RCC 7860 (cell line): ENCODE measurements around the gene CCM2.

Experiments
- DNase-seq: peaks from one replicate; pipeline ENCODE4 v3.0.0-alpha.2; 2015; ENCODE audit warnings: low spot score
- FAIRE-seq: peaks from 2 replicates; lab custom pipeline; 2012; peaks lifted over from hg19 to GRCh38; lab: Jason Lieb, UNC

CCM2 gene

DNA sequence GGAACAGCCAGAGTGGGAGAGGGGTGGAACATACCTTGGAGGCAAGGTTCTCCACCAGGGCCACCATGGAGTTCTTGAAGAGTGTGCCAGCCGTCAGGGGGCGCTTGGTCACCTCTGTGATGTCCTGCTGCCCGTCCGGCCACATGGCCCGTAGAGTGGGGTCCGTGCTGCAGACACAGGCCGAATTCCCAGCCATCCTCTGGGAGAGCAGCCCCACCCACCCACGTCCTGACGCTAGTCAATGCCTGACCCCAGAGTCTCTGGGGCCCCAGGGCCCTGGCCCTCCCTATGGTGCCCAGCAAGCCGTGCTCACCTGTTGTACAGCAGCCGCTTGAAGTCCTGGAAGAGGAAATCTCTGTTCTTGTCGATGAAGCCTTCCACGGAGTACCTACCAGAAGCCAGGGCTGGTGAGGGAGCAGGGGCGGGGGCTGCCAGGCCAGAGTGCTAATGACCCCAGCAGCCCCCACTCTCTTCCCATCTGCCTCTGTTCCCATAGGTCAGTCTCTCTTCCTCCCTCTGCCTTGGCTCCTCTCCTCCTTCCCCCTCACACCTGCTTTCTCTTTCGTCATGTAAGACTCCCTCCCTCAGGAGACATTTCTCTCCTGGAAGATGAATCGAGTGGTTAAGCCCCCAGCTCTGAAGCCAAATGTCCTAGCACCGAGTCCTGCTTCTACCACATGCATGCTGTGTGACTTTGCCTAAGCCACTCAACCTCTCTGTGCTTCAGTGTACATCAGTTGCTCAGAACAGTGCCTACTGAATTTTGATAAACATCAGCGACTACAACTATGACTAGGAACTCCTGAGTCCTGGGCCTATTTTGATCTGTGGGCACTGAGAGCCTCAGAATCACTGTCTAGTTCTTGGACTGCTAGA, 32.2 kb upstream of the CCM2 start:
- DNase-seq, result no peak
- no peak for FAIRE-seq

DNA sequence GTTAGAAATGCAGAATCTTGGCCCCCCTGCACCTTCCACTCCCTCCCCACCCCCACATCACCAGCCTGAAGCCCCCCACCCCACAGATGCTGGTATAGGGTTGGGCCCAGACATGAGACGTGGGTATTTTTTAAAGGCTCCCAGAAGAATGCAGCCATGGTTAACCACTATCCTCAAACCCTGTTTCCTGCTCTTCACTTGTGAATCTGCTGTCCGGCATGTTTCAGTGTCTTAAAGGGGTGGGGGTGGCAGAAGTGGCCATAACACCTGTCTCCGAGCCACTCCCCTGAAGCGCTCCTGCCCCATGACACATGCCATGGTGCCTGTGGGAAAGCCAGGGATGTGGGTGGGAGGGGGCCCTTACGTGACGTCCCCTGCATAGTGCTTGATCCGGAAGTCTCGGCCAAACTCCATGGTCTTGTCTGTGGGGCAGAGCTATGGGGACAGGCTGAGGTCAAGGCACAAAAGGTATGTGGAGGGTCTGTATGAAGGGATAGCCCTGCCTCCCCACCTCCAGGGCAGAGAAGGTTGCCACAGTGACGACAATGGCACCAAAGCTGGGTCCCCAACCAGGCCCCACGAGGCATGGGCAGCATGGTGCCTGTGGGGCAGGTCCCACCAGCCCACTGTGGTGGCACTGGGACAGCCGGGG, 30.8 kb upstream of the CCM2 start:
- FAIRE-seq (no peak), DNase-seq (no peak)

DNA sequence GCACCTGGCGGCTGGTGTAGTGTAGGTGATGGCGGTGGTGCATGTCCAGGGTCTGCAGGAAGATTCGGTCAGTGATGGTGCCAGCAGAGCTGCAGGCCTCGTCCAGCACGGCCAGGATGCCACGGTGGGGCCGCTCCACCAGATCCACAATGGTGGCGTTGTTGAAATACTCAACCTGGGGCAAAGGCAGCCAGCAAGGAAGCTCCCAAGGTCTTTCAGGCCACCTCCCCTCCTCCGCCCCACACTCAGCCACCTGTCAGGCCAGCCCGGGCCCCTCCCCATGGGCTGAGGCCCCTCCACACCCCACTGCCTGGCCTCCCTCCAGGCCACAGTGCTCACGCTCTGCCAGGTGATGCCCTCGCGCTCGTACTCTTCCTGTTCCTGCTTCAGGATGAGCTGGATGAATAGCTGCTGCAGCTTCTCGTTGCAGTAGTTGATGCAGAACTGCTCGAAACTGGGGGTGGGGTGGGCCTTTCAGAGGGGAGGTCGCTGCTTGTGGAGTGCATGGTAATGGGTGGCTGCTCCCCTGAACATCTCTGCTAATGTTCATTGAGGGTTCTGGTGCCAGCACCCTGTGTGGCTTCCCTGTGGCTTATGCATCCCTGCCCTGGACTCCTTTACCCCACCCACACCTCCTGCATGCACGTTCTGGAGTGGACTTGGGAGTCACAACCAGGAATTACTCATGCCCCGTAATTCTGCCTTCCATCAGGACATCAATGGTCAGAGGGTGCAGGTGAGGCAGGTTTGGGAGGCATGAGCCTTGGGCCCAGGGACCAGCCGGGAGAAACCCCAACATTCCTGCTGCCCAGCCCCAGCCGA, 30.1 kb upstream of the CCM2 start:
- FAIRE-seq (no peak), DNase-seq (no peak)

DNA sequence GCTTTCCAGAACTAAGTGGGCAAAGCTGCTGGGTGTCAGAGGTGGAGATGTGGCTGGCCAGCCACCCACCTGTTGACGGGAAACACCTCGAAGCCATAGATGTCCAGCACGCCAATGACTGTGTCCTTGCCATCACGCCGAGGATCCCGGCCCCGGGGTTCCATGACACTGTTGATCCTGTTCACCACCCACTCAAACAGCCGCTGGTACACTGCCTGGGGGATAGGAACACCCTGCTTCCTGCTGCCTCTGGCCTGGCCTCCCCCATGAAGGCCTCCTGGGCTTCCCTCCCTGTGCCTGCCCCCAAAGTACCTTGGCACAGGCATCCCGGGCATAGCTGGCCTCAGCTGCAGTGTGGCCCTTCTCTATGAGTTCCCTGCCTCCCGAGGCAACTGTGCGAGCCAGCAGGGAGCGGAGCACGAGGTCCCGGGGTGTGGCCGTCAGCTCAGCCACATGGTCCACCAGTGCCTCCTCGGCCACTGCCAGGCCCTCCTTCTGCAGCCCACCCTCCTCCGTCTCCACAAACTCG, 29.4 kb upstream of the CCM2 start:
- DNase-seq, result no peak
- no peak for FAIRE-seq

DNA sequence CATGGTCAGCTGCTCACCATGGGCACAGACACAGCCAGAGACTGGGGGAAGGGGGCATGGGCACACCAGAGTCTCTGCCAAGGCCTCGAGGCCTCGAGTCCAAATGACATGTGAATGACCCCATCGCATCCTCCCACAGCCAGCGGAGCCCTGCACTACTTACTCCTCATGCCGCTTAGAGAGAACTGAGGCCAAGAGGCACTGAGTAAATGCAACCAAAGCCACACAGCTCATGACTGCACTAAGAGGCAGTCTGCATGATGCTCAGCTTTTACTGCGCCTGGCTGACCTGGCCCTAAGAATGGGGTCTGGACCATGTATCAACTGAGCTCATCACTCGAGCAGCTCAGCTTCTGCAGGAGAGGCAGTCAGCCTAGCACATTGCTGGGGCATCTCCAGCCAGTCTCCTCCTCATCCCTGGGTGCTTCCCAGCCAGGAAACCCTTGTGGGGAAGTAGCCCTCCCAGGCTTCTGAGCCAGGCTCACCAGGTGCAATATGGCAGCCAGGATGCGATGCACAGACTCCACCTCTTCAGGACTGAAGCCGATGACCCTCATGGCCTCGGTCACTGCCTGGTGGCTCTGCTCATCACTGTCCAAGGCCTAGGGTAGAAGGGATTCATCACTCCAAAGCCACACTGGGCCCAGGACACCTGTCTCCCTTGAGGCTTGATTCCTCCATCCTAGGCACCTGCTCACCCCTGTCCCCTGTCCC, 28.7 kb upstream of the CCM2 start:
- FAIRE-seq, result no peak
- no peak for DNase-seq

DNA sequence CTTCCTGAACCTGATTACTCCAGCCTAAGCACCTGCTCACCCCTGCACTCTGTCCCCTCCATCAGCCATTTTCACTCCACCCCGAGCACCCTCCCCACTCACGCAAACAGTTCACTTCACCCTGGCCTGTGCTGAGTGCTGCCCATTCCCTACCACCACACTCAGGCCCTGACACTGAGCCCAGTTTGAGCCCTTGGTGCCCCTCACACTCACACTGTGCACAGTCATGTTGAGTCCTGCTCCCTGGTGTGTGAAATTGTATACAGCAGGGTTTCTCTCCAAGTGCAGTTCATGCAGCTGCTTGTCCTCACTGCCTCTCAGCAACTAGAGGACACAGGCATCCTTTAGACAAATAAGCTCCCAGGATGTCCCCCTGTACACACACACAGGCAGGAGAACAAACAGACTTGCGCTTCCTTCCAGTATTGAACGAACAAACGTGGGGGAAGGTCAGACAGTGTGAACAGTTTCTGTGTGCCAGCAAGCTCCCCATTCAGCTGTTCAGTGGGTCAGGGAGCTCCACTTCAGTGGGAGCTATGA, 28.0 kb upstream of the CCM2 start:
- DNase-seq (no peak), FAIRE-seq (no peak)

DNA sequence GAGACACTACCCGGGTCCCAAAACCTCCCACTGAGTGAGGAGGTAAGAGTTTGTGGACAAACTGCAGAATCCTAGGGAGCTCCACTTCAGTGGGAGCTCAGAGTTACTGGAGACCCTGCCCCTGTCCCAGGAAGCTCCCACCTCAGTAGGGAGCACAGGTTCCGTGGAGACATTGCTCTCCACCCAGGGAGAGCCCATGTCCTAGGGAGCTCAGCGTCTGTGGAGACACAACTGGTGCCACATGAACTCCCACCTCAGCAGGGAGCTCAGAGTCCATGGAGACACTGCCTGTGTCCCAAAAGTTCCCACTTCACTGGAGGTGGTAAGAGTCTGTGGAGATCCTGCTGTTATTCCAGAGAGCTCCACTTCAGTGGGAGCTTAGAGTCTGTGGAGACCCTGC, 27.4 kb upstream of the CCM2 start:
- no peak for FAIRE-seq

DNA sequence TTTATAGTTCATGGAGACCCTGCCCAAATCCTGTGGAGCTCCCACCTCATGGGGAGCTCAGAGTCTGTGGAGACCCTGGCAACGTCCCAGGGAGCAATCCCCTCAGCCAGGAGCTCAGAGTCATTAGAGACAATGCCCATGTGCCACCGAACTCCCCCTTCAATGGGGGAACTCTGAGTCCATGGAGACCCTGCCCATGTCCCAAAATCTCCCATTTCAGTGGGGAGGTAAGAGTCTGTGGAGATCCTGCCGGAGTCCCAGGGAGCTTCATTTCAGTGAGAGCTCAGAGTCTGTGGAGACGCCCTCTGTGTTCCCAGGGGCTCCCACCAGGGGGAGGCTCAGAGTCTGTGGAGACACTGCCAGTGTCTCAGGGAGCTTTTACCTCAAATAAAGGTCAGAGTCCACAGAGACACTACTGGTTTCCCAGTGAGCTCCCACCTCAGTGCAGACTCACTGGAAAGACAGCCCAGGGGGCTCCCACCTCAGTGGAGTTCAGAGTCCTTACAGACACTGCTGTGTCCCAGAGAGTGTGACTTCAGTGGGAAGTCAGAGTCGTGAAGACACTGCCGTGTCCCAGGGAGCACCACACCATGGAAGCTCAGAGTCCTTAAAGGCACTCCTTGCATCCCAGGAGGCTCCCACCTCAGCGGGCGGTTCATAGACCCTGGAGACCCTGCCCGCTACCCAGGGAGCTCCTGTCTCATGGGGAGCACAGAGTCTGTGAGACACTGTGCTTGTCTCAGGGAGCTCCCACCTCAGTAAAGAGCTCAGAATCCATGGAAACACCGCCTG, 26.2 kb upstream of the CCM2 start:
- FAIRE-seq (no peak), DNase-seq (no peak)

More for the DNA sequence above, 27.4 kb upstream of the CCM2 start:
- no peak for DNase-seq

DNA sequence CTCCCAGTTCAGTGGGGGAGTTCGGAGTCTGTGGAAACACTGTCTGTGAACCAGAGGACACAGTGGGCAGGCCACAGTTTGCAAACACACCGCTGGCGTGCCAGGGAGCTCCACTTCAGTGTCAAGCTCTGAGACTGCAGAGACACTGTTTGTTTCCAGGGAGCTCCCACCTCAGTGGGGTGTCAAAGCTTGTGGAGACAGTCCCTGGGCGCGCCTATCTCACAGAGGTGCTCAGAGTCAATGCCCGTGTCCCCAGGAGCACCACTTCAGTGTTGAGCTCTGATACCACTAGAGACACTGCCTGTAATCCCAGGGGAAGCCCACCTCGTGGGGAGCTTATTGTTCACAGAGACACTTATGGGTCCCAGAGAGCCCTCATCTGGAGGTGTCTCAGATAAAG, 25.5 kb upstream of the CCM2 start:
- FAIRE-seq, result no peak
- no peak for DNase-seq

DNA sequence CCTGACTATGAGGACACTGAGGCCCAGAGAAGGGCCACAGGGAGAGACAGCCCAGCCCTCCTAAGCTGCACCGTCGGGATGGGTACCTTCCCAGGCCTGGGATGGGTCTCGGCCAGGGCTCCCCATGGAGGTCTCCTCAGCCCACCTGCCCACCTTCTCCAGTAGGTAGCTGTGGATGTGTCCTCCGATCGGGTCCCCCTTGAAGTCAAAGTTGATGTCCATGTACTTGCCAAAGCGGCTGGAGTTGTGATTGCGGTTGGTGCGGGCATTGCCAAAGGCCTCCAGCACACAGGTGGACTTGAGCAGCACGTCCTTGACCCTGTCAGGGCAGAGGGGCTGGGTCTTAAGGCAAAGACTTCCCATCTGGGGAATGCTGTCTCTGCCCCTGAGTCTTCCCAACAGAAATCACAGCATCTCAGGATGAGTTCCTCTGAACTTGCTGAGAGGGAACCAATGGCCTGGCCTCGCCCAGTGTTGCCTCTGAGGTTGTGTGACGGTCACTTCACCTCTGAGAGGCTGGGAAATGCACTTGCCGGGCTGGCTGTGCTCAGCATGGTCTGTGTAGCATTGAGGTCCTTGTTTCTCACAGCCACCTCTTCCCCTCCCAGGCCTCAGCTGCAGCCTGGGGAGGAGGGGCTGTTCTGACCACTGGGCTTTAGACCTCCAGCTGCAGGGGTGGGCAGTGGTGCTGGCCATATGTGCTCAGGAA, 24.5 kb upstream of the CCM2 start:
- FAIRE-seq (no peak), DNase-seq (no peak)

DNA sequence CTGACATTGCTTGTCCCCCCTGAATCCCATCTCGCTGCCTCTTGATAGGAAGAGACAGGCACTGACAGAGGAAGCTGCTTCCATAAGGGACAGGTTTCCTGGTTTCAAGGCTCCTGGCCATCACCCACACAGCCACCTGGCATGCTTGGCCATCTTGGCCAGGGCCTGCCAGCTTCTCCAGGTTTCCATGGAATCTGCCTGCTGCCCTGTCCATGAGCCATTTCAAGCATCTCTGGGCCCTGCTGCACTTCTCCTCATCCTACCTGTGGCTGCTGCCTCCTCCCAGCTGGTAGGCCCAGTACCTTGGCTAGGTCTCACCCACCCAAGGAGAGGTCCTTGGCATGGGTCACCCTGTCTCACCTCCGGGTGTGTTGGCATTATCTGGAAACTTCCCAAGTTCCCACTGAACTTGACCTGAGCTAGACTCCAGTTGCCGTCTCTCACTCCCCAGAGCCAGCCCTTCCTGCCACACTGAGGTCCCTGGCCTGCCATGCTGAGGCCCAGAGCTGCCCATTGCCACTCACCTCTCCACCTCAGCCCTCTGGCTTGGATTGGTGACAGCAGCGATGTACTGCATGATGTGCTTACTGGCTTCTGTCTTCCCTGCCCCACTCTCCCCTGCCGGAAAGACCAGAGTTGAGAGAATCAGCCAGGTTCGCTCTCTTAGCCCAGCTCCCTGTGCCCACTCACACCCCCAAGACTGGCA, 23.8 kb upstream of the CCM2 start:
- no peak for DNase-seq
- FAIRE-seq, result no peak

DNA sequence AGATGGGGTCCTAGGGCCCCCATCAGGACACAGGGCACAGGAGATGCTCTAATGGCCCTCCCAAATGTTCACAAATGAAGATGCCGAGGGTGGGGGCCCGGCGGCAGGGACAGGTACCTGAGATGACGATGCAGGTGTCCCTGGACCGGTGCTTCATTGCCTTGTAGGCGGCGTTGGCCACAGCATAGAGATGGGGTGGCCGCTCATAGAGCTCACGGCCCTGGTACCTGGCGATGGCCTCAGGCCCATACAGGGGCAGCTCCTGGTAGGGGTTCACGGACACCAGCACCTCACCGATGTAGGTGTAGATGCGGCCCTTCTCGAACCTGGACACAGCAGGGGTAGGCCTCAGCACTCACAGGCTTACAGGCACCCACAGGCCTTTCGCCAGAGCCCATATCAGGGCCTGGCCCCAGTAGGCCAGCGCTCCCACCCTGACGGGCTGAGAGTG, 23.2 kb upstream of the CCM2 start:
- no peak for FAIRE-seq
- DNase-seq, result no peak

DNA sequence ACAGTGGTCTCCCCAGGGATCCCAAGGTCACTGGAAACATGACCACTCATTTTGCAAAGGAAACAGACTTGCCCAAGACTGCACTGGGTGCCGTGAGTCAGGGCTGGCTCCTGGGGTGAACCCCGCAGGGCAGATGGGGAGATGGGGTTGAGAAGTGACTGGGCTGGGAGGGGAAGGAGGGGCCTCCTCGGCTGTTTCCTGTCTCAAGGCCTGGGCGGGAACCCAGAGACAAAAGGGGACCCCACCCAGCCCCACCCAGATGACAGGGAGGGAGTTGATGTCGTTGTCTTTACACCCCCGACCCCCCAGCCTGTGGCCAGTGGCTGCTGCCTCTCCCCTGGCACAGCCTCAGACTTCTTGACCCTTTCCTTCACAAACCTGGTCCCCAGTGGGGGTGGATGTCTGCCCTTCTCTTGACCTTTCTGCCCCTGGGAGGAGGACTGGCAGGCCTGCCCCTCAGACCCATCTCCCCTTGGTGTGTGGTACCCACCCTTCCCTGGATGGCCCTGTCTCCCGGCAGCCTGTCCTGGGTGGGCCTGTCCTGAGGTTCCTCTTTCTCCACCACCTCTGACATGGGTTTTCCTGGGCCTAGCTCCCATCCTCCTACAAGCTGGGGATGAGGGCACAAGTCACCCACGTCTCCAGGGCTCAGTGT, 22.6 kb upstream of the CCM2 start:
- FAIRE-seq, result no peak
- no peak for DNase-seq

DNA sequence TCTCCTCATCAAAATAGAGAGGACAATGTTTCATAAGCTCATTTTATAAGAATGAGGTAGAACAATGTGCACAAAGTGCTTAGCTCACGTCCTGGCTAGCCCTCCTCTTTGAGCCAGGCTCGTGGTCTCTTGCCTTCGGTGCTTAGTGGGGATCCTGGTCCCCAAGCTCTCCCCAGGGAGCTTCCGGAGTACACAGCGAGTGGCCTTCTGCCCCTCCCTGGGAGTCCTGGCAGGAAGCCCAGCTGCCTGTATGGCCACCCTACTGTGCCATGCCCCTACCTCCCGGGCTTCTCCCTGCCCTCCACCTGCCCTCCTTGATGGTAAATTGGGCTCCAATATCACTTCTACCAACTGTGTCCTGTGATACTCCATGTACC, 22.1 kb upstream of the CCM2 start:
- DNase-seq (no peak), FAIRE-seq (no peak)

DNA sequence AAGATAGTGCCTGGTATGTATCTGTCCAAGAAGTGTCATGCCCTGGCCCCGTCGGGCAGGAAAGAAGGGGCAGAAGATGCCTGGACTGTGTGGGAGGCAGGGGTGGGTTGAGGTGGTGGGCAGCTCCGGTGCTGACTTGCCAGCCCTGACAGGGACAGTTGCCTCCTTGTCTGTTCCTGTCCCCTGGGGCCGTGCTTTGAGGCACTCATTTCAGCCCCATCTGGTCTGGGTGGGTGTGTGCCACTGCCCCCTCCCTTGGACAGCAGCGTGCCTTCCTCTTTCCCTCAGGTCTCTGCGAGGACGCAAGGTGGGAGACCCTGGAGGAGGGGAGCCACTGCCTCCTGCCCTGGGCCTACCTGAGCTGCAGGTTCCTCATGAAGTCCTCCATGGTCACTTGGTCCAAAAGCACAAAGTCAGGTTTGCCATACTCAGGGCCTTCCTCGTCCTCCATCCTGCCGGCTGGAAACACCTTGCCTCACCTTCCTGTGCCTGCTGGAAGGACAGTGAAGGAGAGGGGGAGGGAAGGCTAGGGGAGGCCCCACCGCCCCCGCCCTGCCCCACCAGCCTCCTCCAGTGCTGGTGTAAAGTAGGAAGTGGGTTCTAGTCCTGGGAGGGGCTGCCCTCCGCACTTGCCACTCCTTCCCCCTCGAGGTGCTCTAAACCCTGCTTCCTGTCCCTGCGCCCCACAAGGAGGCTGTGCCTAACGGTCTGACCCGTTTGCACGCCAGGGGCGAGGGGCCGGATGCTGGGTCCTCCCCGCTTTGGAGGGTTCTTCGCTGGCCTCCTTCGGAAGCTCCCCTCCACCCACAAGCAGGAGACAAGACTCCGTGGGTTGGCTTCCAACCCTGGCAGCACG, 21.3 kb upstream of the CCM2 start, which contains the start of gene MYO1G:
MYO1G (minus strand) TSS at position 505 of the 856 bp plus-strand sequence; CDS start at position 451, 54 bp downstream.
- no peak for DNase-seq
- FAIRE-seq, result no peak

DNA sequence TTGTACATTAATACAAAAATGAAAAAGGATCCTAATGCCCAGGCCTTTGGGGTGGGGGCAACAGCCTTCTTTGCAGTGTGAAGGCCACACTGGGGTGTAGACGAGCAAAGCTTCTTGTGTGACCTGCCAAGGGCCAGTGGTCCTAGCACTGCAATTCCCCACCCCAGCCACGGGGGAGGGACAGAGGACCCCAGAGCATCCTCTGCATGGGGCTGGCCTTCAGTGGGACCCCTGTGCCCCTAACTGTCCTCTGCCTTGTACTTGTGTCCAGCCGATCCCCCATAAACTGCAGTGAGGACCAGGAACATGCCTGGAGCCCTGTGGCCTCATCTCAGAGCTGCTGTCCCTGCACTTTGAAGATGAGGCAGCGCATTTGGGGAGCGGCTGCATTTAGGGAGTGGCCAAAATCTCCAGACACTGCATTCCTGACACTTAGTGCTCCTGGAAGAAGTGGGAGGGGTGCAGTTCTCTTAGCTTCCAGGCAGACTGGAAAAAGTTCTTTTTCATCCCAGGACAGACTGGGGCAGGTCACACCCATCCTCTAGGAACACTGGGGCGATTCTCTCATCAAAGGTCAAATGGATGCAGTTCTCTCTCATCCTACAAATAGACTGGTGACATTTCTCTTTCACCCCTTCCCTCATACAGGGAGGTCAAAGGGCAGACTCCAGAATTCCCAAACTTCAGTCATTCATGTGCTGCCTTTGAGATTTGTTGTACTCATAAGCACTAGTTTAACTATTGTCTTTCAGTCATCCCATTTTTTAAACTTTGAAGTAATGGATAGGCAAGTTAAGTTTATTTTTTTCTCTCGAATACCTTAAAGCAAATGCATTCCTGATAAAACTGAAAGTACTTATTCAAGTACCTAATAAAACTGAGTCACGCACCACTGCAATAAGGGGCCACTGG, 20.3 kb upstream of the CCM2 start:
- FAIRE-seq (no peak), DNase-seq (no peak)
